H9 (cell line): ENCODE data around the gene HIPK2. TPM values are rescaled to one million over a fixed set of nuclear protein-coding genes. Genes with fewer than 3 reads are reported as not detected.

Source experiments
- DNase-seq: peaks from one replicate; pipeline ENCODE4 v3.0.0-alpha.2; 2017
- H2AFZ ChIP-seq: one replicate; pipeline ENCODE4 v1.6.1; 2013; ENCODE audit warnings: mild to moderate bottlenecking, low read length, control low read depth, moderate library complexity
- H2AK5ac ChIP-seq: 2 replicates; pipeline ENCODE4 v1.6.1; 2013; ENCODE audit warnings: low read length, control low read depth, mixed read lengths; ENCODE audit not compliant: insufficient read length
- H2BK120ac ChIP-seq: one replicate; pipeline ENCODE4 v1.6.1; 2013; ENCODE audit warnings: low read depth, mild to moderate bottlenecking, low read length, control low read depth, inconsistent platforms; ENCODE audit not compliant: poor library complexity, severe bottlenecking
- H2BK12ac ChIP-seq: 2 replicates; pipeline ENCODE4 v1.6.1; 2013; ENCODE audit warnings: low read length, control low read depth, mixed read lengths, low read depth; ENCODE audit not compliant: insufficient read length
- H2BK15ac ChIP-seq: 2 replicates; pipeline ENCODE4 v1.6.1; 2013; ENCODE audit warnings: low read depth, low read length, control low read depth
- H2BK20ac ChIP-seq: one replicate; pipeline ENCODE4 v1.6.1; 2013; ENCODE audit warnings: low read depth, mild to moderate bottlenecking, low read length, control low read depth, inconsistent platforms; ENCODE audit not compliant: poor library complexity, severe bottlenecking
- H2BK5ac ChIP-seq: 2 replicates; pipeline ENCODE4 v1.6.1; 2013; ENCODE audit warnings: low read length, control low read depth, mixed read lengths; ENCODE audit not compliant: insufficient read length
- H3K14ac ChIP-seq: 2 replicates; pipeline ENCODE4 v1.6.1; 2013; ENCODE audit warnings: low read length, control low read depth; ENCODE audit not compliant: insufficient read depth
- H3K18ac ChIP-seq: 2 replicates; pipeline ENCODE4 v1.6.1; 2013; ENCODE audit warnings: low read depth, mild to moderate bottlenecking, mixed read lengths, low read length, control low read depth; ENCODE audit not compliant: insufficient read length
- H3K23ac ChIP-seq: 2 replicates; pipeline ENCODE4 v1.6.1; 2013; ENCODE audit warnings: low read length, control low read depth, mixed read lengths, low read depth; ENCODE audit not compliant: insufficient read length
- H3K23me2 ChIP-seq: 2 replicates; pipeline ENCODE4 v1.6.1; 2013; ENCODE audit warnings: low read depth, mild to moderate bottlenecking, mixed read lengths, low read length, control low read depth; ENCODE audit not compliant: insufficient read length, poor library complexity, severe bottlenecking
- H3K27ac ChIP-seq: 2 replicates; pipeline ENCODE4 v1.5.1; 2013; ENCODE audit warnings: low read length, control low read depth, mixed read lengths, low read depth; ENCODE audit not compliant: insufficient read length
- H3K27me3 ChIP-seq: 2 replicates; pipeline ENCODE4 v1.6.1; 2013; ENCODE audit warnings: low read length, control low read depth, inconsistent platforms; ENCODE audit not compliant: insufficient read depth
- H3K4ac ChIP-seq: 2 replicates; pipeline ENCODE4 v1.6.1; 2013; ENCODE audit warnings: low read depth, mild to moderate bottlenecking, control low read depth, inconsistent platforms, low read length, moderate library complexity
- H3K4me1 ChIP-seq: 2 replicates; pipeline ENCODE4 v1.6.1; 2013; ENCODE audit warnings: low read length, control low read depth, inconsistent platforms; ENCODE audit not compliant: insufficient read depth
- H3K4me2 ChIP-seq: 2 replicates; pipeline ENCODE4 v1.6.1; 2013; ENCODE audit warnings: low read length, control low read depth, mixed read lengths; ENCODE audit not compliant: insufficient read length, insufficient read depth
- H3K56ac ChIP-seq: 2 replicates; pipeline ENCODE4 v1.6.1; 2013; ENCODE audit warnings: low read depth, mild to moderate bottlenecking, mixed read lengths, low read length, control low read depth; ENCODE audit not compliant: insufficient read length
- H3K79me1 ChIP-seq: 2 replicates; pipeline ENCODE4 v1.6.1; 2013; ENCODE audit warnings: low read depth, mild to moderate bottlenecking, moderate library complexity, low read length, control low read depth, inconsistent platforms; ENCODE audit not compliant: insufficient read depth, poor library complexity, severe bottlenecking
- H3K79me2 ChIP-seq: 2 replicates; pipeline ENCODE4 v1.6.1; 2013; ENCODE audit warnings: low read length, control low read depth, inconsistent platforms; ENCODE audit not compliant: insufficient read depth
- H3K9ac ChIP-seq: 2 replicates; pipeline ENCODE4 v1.6.1; 2013; ENCODE audit warnings: low read length, control low read depth, mixed read lengths; ENCODE audit not compliant: insufficient read length; ENCODE audit errors: extremely low read depth
- H3K9me3 ChIP-seq: one replicate; pipeline ENCODE4 v1.6.1; 2013; ENCODE audit warnings: low read depth, low read length, inconsistent platforms; ENCODE audit not compliant: control insufficient read depth
- H3T11ph ChIP-seq: one replicate; pipeline ENCODE4 v1.6.1; 2013; ENCODE audit warnings: mild to moderate bottlenecking, low read length, control low read depth, inconsistent platforms
- H4K20me1 ChIP-seq: one replicate; pipeline ENCODE4 v1.6.1; 2013; ENCODE audit not compliant: control insufficient read depth, insufficient read length, insufficient read depth
- H4K5ac ChIP-seq: 2 replicates; pipeline ENCODE4 v1.6.1; 2013; ENCODE audit warnings: low read depth, mild to moderate bottlenecking, mixed read lengths, low read length, control low read depth; ENCODE audit not compliant: insufficient read length
- H4K8ac ChIP-seq: replicated peaks from 2 replicates; pipeline ENCODE4 v1.6.1; 2013; ENCODE audit warnings: low read length, control low read depth, mixed read lengths, low read depth; ENCODE audit not compliant: insufficient read length
- H4K91ac ChIP-seq: 2 replicates; pipeline ENCODE4 v1.6.1; 2013; ENCODE audit warnings: low read depth, mild to moderate bottlenecking, moderate library complexity, mixed read lengths, low read length, control low read depth; ENCODE audit not compliant: insufficient read length
- H3K27ac Mint-ChIP-seq, 3 experiments: 2 replicates in 2 of 3; 3 replicates in 1 of 3; pipeline ENCODE4 v1.8.0; 2020 to 2021; ENCODE audit warnings: mixed read lengths in 3 of 3, mild to moderate bottlenecking in 1 of 3, moderate library complexity in 1 of 3
- H3K27me3 Mint-ChIP-seq: 2 replicates; pipeline ENCODE4 v1.8.0; 2021; ENCODE audit warnings: low read depth, mild to moderate bottlenecking, moderate library complexity, mixed read lengths
- H3K36me3 Mint-ChIP-seq, 3 experiments: 2 replicates in 2 of 3; 3 replicates in 1 of 3; pipeline ENCODE4 v1.8.0; 2020 to 2021; ENCODE audit warnings: low read depth in 3 of 3, mixed read lengths in 3 of 3; ENCODE audit not compliant: insufficient read depth in 1 of 3
- H3K4me1 Mint-ChIP-seq, 2 experiments: 2 replicates each; pipeline ENCODE4 v1.8.0; 2020; ENCODE audit warnings: mixed read lengths in 2 of 2
- H3K4me3 Mint-ChIP-seq, 2 experiments: 2 replicates in 1 of 2; 3 replicates in 1 of 2; pipeline ENCODE4 v1.8.0; 2020 to 2021; ENCODE audit warnings: mild to moderate bottlenecking in 2 of 2, mixed read lengths in 2 of 2, moderate library complexity in 1 of 2
- H3K9me3 Mint-ChIP-seq, 2 experiments: 2 replicates in 1 of 2; 3 replicates in 1 of 2; pipeline ENCODE4 v1.8.0; 2020; ENCODE audit warnings: mild to moderate bottlenecking in 2 of 2, mixed read lengths in 2 of 2, moderate library complexity in 1 of 2
- CTCF ChIP-seq: fragments of 200-600 bp; sonication (generic); conservative IDR thresholded peaks from 3 replicates; pipeline ENCODE4 v1.8.0; 2021; ENCODE audit warnings: antibody characterized with exemption, mild to moderate bottlenecking
- WGBS: extraction: QIAGEN DNeasy Blood & Tissue Kit; methylation state at CpG from one replicate; pipeline ENCODE4 v1.1.7; 2013; ENCODE audit warnings: missing lambda C conversion rate, low lambda C conversion rate, mixed read lengths; ENCODE audit not compliant: insufficient read length; ENCODE audit errors: extremely low coverage; 5-methylcytosine and 5-hydroxymethylcytosine counted together
- total RNA-seq: library from RNA; stranded (reverse); gene quantifications from 2 replicates; pipeline ENCODE4 v1.2.1, GENCODE V29; 2021

The HIPK2 gene
- total RNA-seq, 1 experiment from 2014 or later = 21.9 TPM

DNA sequence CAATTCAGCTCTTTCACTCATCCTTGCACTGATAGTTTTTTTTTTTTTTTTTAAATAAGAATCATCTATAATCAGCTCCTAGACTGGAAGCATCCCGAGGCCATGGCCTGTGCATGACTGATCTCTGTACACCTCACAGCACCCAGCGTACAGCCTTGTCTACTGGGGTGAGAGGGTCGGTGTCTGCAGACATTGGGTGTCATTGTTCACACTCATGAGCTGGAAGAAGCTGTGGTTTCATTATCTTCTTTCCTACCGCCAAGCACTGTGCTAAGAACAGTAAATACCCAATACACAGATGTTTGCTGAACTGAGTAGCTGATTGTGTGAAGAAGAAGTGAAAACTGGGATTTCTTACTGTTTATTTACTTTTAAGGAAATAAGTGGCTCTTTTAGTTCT, 130.7 kb downstream of the HIPK2 start:
- no peak overlapping the region for H4K91ac ChIP-seq
- no peak overlapping the region for H2BK12ac ChIP-seq
- H3K4me2 ChIP-seq = no peak overlapping the region
- Mint-ChIP-seq H3K4me1 (peaks cover 32 to 37% of the 10 kb centered on the region in 2 experiments), H3K36me3 (no peaks in the 10 kb centered on the region), H3K27ac (no peak overlapping the region), H3K9me3 (no peaks in the 10 kb centered on the region), H3K4me3 (no peak overlapping the region), H3K27me3 (no peaks in the 10 kb centered on the region)
- H4K5ac ChIP-seq = no peak overlapping the region
- no peak overlapping the region for H3K14ac ChIP-seq
- H4K8ac ChIP-seq = no peak overlapping the region
- no peak overlapping the region for H3K9ac ChIP-seq
- no peak overlapping the region for H2BK5ac ChIP-seq
- H2AK5ac ChIP-seq = no peak overlapping the region
- H3K56ac ChIP-seq = no peak overlapping the region
- no peaks in the 10 kb centered on the region for H3K79me2 ChIP-seq
- H3K27me3 ChIP-seq = no peaks in the 10 kb centered on the region
- H3K4ac ChIP-seq = no peak overlapping the region
- H2AFZ ChIP-seq = no peak overlapping the region
- no peaks in the 10 kb centered on the region for H3K79me1 ChIP-seq
- H3T11ph ChIP-seq = no peak overlapping the region
- no CpG with 5 or more reads among the region's 4 CpGs for WGBS
- no peaks in the 10 kb centered on the region for H3K9me3 ChIP-seq
- no peak for TF ChIP-seq CTCF
- no peaks in the 10 kb centered on the region for H4K20me1 ChIP-seq
- no peaks in the 10 kb centered on the region for H3K4me1 ChIP-seq
- no peak overlapping the region for H2BK20ac ChIP-seq
- no peak overlapping the region for H3K18ac ChIP-seq
- H3K23me2 ChIP-seq = no peaks in the 10 kb centered on the region
- no peak overlapping the region for H3K27ac ChIP-seq
- no peak overlapping the region for H3K23ac ChIP-seq
- DNase-seq = no peak
- H2BK15ac ChIP-seq = no peak overlapping the region
- H2BK120ac ChIP-seq = no peak overlapping the region
